ENCODE results near the gene CRTC1. TPM values are rescaled to one million over a fixed set of nuclear protein-coding genes. Genes with fewer than 3 reads are reported as not detected.

CRTC1 gene
- total RNA-seq, 2 experiments from 2014 or later, result 10.2 to 10.3 TPM

DNA sequence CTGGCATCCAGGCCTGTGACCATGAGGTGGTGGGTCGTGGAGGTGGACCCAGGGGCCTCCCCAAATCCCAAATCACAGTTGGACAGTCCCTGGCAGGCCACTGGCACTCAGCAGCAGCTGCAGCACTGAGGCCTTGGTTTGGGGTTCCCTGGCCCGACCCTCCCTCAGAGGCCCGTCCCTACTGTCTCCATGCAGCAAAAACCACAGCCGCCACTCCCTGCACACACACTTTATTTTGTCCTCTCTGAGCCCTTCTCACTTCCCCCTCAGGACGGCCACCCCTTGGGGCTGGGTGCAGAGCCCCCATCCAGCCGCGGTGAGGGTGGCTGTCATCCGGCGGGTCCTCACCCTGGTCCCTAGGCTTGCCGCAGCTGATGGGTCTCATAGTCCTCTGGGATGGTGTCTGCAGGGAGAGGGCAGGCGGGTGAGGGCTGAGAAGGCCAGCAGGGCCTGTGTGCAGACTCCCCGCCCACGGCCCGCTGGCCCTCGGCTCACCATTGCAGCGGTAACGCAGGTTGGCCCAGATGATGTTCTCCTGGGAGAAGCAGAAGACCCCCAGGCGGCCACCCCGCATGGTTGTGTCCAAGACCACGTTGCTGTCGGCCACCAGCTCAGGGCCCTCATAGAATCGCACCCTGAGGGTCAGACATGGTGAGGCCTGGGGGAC is 99.2 kb downstream of the CRTC1 start:
- H3K27me3 Mint-ChIP-seq, result peaks cover 26% of the 10 kb centered on the region
- CTCF ChIA-PET, result interaction anchor here (0.7 kb wide), 1 partner anchor 160 kb away, joined by 3 read pairs; no protein-coding TSS in a partner anchor
- H3K27ac Mint-ChIP-seq, result no peak overlapping the region
- H3K9me3 Mint-ChIP-seq, result no peaks in the 10 kb centered on the region
- peaks cover 18% of the 10 kb centered on the region for H3K4me1 Mint-ChIP-seq
- H3K36me3 Mint-ChIP-seq (ENCODE audit: low read depth), result peaks cover 3% of the 10 kb centered on the region
- POLR2A ChIA-PET, result no interaction called here
- no peak overlapping the region for H3K4me3 Mint-ChIP-seq
- no peak for DNase-seq

DNA sequence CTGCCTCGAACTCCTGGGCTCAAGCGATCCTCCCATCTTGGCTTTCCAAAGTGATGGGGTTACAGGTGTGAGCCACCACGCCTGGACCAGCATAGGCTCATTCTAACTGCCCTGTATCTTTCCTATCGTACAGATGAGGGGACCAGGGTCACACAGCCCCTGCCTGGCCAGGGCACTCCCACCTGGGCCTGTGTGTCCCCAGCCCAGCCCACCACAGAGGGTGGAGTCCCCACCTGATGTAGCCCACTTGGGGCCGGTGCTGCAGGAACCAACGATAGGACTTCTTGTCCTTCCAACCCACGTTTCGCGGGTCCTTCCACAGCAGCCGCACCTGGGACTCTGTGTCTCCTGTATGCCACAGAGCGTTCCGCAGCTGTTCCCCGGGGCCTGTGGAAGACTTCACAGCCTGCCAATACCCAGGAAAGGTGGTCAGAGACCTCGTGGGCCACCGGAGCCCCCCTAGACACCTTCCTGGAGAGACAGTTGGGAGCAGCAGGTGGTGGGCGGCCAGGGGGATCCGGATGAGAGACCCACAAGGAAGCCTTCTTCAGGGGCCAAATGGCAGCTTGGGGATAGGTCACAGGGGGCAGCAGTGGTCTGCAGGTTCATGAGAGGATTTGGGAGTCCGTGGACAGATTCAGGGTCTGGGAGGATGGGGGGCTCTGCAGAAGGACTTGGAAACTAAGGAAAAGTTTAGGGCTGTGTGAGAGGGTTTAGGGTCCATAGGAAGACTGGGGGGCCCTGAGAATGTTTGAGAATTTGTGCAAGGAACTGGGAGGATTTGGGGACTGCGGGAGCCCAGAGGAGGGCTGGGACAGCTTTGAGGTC is 100.7 kb downstream of the CRTC1 start:
- Mint-ChIP-seq H3K36me3 (ENCODE audit: low read depth) (peaks cover 3% of the 10 kb centered on the region), H3K4me3 (no peak overlapping the region), H3K9me3 (no peaks in the 10 kb centered on the region), H3K27ac (no peak overlapping the region), H3K27me3 (peaks cover 35% of the 10 kb centered on the region), H3K4me1 (peaks cover 17% of the 10 kb centered on the region)
- POLR2A ChIA-PET, result interaction anchor here (0.6 kb wide), 1 partner anchor 1199 kb away, joined by 5 read pairs; no protein-coding TSS in a partner anchor
- CTCF ChIA-PET, result no interaction called here
- DNase-seq, result no peak

DNA sequence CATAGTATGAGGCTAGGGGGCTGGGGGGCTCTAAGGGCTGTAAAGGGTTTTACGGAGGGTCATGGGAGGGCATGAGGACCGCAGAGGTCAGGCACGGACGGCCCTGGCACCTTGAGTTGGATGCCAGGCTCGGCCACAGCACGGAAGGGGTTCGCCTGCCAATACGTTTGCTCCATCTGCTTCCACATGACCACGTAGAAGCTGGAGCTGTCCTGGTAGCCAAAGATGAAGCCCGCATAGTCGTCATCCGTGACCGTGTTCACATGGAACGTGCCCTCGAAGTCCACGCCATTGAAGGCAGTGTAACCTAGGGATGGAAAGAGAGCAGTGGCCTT is 101.3 kb downstream of the CRTC1 start:
- ChIA-PET POLR2A (no interaction called here), CTCF (no interaction called here)
- H3K27ac Mint-ChIP-seq, result no peak overlapping the region
- no peaks in the 10 kb centered on the region for H3K9me3 Mint-ChIP-seq
- peaks cover 41% of the 10 kb centered on the region for H3K27me3 Mint-ChIP-seq
- H3K4me1 Mint-ChIP-seq, result peaks cover 21% of the 10 kb centered on the region
- H3K36me3 Mint-ChIP-seq (ENCODE audit: low read depth), result peaks cover 3% of the 10 kb centered on the region
- no peak overlapping the region for H3K4me3 Mint-ChIP-seq
- DNase-seq, result no peak

DNA sequence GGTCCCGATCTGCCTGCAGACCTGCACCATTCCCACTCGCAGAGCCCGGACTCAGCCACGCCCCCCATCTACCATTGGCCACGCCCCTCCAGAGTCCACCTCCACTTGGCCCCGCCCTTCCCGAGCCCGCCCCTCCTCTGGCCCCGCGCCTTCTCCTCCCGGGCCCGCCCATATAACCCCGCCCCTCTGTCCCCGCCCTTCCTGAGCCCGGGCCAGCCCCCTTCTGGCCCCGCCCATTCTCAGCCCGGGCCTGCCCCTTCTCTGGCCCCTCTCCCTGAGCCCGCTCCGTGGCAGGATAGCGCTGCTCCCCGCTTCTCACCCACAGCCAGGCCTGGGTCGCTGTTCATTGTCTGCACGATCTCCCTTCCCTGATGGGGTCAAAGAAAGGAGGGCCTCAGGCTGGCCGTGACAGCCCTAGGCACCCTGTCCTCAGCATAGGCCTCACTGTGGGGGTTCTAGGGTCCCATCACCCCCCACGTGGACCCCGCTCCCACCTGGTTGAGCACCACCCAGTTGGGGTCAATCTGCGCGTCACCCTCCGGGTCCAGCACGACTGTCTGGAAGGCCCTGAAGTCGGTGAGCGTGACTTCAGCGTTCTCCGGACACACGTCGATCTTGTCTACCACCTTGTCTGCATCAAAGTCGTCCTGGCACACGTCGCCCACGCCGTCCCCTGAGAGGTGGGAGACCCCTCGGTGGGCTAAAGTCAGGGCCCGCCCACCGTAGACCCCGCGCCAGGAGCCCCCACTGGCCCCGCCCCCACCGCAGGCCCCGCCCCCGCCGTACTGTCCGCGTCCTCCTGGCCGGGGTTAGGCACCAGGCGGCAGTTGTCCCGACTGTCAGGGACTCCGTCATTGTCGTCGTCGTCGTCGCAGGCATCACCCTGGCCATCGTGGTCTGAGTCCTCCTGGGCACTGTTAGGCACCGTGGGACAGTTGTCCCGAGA is 102.0 kb downstream of the CRTC1 start:
- H3K9me3 Mint-ChIP-seq, result no peaks in the 10 kb centered on the region
- ChIA-PET CTCF (no interaction called here), POLR2A (no interaction called here)
- H3K4me1 Mint-ChIP-seq, result peaks cover 25% of the 10 kb centered on the region
- H3K4me3 Mint-ChIP-seq, result no peak overlapping the region
- H3K36me3 Mint-ChIP-seq (ENCODE audit: low read depth), result peaks cover 3% of the 10 kb centered on the region
- H3K27ac Mint-ChIP-seq, result no peak overlapping the region
- DNase-seq, result peak; percentile 56
- peaks cover 46% of the 10 kb centered on the region for H3K27me3 Mint-ChIP-seq

DNA sequence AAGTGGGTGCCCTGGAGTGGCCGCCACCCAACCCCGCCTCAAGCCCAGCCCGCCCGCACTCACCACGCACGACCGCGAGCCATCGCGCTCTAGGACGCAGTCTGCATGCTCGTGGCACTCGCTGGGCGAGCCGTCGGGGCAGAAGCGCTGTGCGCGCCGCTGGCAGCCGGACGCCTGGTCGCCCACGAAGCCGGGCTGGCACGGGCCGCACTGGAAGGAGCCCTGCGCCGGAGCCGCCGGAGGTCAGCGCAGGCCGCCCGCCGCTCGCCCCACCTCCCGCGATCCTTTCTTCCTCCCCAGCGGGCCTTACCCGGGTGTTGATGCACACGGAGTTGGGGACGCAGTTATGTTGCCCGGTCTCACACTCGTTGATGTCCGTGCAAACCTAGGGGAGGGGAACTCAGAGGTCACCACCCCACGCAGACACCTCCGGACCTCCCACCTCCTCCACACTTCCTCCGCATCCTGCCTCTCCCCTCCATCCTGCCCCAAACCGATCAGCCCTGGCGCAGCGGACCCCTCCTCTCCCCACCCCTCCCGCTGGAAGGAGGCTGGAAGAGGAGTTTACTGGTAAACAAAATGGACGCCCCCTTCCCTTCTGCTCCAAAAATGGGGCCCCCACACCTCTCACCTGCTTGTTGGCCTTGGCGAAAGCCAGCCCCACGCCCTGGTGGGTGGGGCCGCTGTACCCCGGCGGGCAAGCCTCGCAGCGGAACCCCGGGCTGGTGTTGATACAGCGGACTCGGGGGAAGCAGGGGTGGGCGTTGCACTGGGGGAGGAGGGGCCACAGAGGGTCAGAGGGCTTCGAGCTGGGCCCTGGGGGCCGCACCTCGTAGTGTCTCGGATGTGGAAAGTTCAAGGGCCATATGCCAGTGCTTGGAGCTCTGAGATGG is 105.3 kb downstream of the CRTC1 start:
- ChIA-PET POLR2A (no interaction called here), CTCF (no interaction called here)
- no peak overlapping the region for H3K4me3 Mint-ChIP-seq
- no peak overlapping the region for H3K27ac Mint-ChIP-seq
- peaks cover 3% of the 10 kb centered on the region for H3K36me3 Mint-ChIP-seq (ENCODE audit: low read depth)
- H3K27me3 Mint-ChIP-seq, result peaks cover 73% of the 10 kb centered on the region
- peaks cover 25% of the 10 kb centered on the region for H3K4me1 Mint-ChIP-seq
- H3K9me3 Mint-ChIP-seq, result no peaks in the 10 kb centered on the region
- DNase-seq, result no peak

DNA sequence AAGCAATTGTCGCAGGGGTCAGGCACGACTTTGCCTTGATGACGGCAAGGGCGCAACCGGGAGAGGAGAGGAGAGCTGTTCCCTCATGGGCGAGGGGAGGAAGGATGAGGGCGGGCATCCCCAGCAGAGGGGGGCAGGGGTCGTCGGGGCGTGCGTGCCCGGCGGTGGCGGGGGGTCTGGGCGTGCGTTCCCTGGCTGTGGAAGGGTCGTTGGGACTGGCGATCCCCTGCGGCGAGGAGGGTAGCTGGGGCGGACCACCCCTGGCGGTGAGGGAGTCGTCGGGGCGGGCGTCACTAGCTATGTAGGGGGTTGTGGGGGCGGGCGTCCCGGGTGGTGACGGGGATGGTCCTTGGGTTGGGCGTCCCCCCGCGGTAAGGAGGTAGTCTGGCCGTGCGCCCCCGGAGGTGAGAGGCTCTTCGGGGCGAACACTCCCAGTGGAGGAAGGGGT is 106.0 kb downstream of the CRTC1 start:
- H3K4me3 Mint-ChIP-seq, result no peak overlapping the region
- CTCF ChIA-PET, result no interaction called here
- no peak overlapping the region for H3K27ac Mint-ChIP-seq
- no peaks in the 10 kb centered on the region for H3K9me3 Mint-ChIP-seq
- H3K4me1 Mint-ChIP-seq, result peaks cover 25% of the 10 kb centered on the region
- DNase-seq, result no peak
- H3K27me3 Mint-ChIP-seq, result peaks cover 75% of the 10 kb centered on the region
- POLR2A ChIA-PET, result no interaction called here
- H3K36me3 Mint-ChIP-seq (ENCODE audit: low read depth), result peaks cover 3% of the 10 kb centered on the region

DNA sequence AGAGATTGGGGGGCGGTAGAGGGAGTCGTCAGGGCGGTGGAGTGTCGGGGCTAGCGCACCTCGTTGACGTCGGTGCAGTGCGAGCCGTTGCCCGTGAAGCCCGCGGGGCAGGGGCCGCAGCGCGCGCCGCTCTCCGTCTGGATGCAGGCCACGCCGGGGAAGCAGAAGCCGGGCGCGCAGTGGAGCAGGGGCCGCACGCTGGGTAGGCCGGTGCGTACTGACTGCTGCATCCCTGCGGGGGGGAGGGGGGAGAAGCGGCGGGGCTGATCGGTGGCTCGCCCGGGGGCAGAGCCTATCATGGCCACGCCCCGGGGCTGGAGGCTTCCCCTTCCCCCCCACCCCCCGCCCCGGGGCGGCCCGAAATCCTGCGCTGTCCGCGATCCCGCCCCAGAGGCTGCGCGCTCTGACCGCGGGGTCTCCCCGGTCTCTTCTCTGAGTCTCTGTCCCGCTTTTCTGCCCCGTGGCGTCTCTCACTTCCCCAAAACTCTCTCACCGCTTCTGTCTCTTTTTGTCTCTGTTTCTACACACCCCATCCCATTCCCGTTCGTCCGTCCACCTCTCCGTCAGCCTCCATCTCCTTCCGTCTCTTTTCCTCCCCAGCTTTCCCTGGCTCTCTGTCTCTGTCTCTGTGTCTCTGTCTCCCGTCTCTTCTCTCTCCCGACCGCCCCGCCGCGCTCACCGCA is 106.5 kb downstream of the CRTC1 start:
- H3K27me3 Mint-ChIP-seq, result peaks cover 79% of the 10 kb centered on the region
- H3K9me3 Mint-ChIP-seq, result no peaks in the 10 kb centered on the region
- peaks cover 3% of the 10 kb centered on the region for H3K36me3 Mint-ChIP-seq (ENCODE audit: low read depth)
- peaks cover 25% of the 10 kb centered on the region for H3K4me1 Mint-ChIP-seq
- DNase-seq, result no peak
- H3K4me3 Mint-ChIP-seq, result peak overlapping the region; percentile 28
- CTCF ChIA-PET, result no interaction called here
- POLR2A ChIA-PET, result no interaction called here
- H3K27ac Mint-ChIP-seq, result peak overlapping the region; percentile 47

DNA sequence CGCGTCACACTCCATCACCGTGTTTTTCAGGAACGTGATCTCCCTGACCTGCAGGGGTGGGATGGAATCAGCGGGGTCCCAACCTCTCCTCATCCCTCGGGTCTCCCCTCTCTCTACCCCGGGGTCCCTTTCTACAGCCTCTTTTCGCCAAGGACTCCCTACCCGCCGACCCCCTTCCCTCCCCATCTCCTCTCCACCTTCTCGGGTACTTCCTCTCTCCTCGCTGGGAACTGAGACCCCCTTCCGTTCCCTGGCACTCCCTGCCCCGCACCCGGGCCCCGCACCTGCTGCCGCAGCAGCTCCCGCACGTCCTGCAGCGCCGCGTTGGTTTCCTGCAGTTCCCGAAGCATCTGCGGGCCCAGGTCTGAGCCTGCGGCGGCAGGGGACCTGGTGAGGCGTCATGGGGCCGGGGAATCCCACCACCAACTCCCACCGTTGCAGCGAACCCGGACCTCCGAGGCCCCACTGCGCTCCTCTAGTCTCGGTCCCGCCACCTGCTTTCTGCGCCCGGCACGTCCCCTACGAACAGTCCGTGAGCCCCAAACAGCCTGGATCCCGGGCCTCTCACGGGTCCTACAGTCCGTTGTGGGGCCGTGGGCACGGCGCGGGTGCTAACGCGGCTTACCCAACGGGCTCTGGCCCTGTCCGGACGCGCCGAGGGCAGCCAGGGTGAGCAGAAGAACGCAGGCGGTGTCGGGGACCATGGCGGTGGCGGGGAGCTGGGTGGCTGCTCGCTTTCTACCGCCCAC is 107.3 kb downstream of the CRTC1 start, which contains the start of gene COMP:
TSS of gene COMP (minus strand) at position 740 of the 749 bp plus-strand sequence. CDS start at position 704, 36 bp downstream.
- no peaks in the 10 kb centered on the region for H3K9me3 Mint-ChIP-seq
- peak within 1 kb of the TSS; percentile 28 for H3K4me3 Mint-ChIP-seq
- H3K27ac Mint-ChIP-seq, result peak within 1 kb of the TSS; percentile 47
- H3K4me1 Mint-ChIP-seq, result peaks cover 22% of the 10 kb centered on the region
- CTCF ChIA-PET, result no interaction called here
- peaks cover 78% of the 10 kb centered on the region for H3K27me3 Mint-ChIP-seq
- DNase-seq, result no peak
- POLR2A ChIA-PET, result no interaction called here
- H3K36me3 Mint-ChIP-seq (ENCODE audit: low read depth), result peaks cover 3% of the 10 kb centered on the region

DNA sequence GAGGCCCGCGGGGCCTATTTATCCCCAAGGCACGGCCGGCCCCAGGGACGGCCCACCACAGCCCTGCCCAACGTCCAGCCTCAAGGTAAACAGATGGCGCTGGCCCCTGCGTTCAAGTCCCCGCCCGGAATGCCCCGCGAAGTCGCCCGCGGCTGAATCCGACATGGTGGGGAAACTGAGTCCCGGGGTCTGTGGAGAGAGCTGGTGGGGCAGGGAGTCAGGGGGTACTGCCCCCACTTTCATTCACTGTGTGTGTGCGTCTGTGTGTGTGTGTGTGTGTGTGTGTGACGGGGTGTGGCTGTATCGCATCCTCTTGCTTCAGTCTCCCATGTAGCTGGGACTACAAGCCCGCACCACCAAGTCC is 107.8 kb downstream of the CRTC1 start:
- DNase-seq, result no peak
- ChIA-PET CTCF (no interaction called here), POLR2A (no interaction called here)
- H3K4me1 Mint-ChIP-seq, result peaks cover 17% of the 10 kb centered on the region
- no peaks in the 10 kb centered on the region for H3K9me3 Mint-ChIP-seq
- H3K4me3 Mint-ChIP-seq, result no peak overlapping the region
- H3K27me3 Mint-ChIP-seq, result peaks cover 76% of the 10 kb centered on the region
- peaks cover 3% of the 10 kb centered on the region for H3K36me3 Mint-ChIP-seq (ENCODE audit: low read depth)
- H3K27ac Mint-ChIP-seq, result no peak overlapping the region

DNA sequence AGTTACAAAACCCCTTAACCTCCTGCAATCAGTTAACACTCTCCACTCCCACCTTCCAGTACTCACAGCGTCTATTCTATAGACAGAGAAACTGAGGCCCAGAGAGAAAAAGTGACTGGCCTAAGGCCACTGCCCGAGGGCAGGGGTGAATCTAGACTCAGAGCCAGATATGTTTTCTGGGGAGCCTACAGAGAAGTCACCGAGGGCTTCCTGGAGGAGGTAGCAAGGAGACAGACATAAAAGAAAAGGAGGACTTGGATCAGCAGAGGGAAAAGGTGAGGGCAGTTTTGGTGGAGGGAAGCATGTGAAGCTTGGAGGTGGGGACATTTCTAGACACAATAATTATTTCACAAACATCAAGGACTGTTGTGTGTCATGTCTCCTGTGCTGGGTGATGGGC is 109.2 kb downstream of the CRTC1 start:
- DNase-seq, result no peak
- Mint-ChIP-seq H3K4me3 (no peak overlapping the region), H3K27me3 (peaks cover 71% of the 10 kb centered on the region), H3K9me3 (no peaks in the 10 kb centered on the region), H3K4me1 (peaks cover 9% of the 10 kb centered on the region), H3K27ac (no peak overlapping the region), H3K36me3 (ENCODE audit: low read depth) (no peaks in the 10 kb centered on the region)
- POLR2A ChIA-PET, result no interaction called here
- CTCF ChIA-PET, result no interaction called here

Measured in activated CD4-positive, alpha-beta T cell treated with anti-CD3 and anti-CD28 coated beads, Interleukin-2, amount 10 ng/mL, durations not matched to agents 7 days and 5 days (primary cell).